HS-27A (cell line): ENCODE results near the gene MORF4L1.
"Not testable (repeated sequence)": the region's sequence is repeated elsewhere in the genome, so short reads cannot be mapped to it uniquely, and the experiment has no call there.

Source experiments
- DNase-seq: peaks from one replicate; pipeline ENCODE4 v3.0.0-alpha.2; 2012; ENCODE audit warnings: low read depth, missing footprints

MORF4L1 gene

DNA sequence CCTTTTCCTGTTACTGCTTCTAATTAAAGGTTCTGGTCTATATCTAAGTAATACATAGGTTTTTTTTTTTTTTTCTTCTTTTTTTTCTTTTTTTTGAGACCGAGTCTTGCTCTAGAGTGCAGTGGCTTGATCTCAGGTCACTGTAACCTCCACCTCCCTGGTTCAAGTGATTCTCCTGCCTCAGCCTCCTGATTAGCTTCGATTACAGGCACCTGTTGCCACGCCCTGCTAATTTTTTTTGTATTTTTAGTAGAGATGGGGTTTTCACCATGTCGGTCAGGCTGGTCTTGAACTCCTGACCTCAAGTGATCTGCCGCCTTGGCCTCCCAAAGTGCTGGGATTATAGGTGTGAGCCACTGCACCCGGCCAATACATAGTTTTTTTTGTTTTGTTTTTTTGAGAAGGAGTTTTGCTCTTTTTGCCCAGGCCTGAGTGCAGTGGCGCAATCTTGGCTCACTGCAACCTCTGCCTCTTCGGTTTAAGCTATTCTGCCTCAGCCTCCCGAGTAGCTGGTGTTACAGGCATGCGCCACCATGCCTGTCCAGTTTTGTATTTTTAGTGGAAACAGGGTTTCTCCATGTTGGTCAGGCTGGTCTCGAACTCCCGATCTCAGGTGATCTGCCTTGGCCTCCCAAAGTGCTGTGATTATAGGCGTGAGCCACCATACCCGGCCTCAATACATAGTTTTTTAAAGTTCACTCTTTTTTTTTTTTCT lies 28.3 kb downstream of the MORF4L1 start:
- not testable (repeated sequence) for DNase-seq

DNA sequence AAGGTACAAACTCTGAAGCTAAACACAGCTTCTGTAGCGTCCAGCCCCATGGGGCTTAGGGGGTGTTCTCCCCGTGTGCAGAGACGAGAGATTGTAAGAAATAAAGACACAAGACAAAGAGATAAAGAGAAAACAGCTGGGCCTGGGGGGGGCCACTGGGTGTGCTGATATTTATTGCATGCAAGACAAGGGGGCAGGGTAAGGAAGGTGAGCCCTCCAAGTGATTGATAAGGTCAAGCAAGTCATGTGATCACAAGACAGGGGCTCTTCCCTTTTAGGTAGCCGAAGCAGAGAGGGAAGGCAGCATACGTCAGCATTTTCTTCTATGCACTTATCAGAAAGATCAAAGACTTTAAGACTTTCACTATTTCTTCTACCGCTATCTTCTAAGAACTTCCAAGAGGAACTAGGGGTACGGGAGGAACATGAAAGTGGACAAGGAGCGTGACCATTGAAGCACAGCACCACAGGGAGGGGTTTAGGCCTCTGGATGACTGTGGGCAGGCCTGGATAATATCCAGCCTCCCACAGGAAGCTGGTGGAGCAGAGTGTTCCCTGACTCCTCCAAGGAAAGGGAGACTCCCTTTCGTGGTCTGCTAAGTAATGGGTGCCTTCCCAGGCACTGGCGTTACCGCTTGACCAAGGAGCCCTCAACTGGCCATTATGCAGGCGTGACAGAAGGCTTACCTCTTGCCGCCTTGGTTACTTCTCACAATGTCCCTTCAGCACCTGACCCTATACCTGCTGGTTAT lies 29.8 kb downstream of the MORF4L1 start:
- not testable (repeated sequence) for DNase-seq

DNA sequence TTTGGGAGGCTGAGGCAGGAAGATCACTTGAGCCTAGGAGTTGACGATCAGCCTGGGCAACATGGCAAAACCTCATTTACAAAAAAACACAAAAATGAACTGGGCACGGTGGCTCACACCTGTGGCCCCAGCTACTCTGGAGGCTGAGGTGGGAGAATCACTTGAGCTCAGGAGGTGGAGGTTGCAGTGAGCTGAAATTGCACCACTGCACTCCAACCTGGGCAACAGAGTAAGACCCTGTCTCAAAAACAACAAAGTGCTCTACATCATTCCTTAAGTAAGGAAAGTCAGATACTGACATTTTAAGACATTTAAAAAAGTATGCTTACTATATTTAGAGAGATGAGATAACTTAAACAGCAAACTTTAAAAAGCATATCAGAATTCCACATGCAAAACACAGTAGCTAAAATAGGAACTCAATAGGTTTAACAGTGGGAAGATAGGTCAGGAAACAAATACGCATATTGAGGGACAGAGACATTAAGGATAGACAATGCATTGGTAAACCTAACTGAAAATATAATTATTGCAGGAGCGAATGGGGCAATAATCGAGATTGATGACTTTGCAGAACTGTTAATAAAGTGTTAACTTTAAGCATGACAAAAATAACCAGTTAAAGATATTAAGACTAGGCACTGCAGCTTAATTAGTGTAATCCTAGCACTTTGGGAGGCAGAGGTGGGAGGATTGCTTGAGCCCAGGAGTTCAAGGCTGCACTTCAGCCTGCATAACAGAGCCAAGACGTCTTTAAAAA lies 32.1 kb downstream of the MORF4L1 start:
- DNase-seq: no peak

DNA sequence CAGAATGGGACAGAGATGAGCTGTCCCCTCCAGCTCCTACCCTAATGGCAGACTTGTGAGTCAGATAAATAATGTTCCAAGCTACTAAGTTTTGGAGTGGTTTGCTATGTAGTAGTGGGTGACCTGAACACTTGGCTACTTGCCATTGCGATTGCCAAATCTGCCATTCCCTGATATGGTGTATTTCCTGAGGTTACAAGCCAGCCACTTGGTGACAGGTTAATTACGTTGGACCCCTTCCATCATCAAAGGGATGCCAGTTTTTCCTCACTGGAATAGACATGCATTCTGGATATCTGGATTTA lies 33.6 kb downstream of the MORF4L1 start:
- peak; percentile 94 for DNase-seq

DNA sequence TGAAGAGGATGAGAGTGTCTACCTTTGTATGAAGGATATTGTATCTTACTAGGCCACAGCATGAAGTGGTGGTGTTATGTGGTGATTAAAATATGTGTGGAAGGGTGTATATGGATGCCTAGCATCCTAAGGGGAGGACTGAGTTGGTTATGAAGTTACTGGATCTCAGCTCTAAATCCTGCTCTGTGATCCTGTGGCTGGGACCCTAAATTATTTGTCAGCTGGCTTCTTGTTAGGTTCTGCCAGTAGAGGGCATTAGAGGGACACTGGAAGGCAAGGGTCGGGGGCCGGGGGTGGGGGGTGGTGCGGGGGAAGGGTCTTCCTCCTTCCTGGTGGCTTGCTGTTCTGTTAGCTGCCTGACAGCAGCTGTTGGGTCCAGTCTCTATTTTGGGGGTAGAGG lies 34.9 kb downstream of the MORF4L1 start:
- no peak for DNase-seq

DNA sequence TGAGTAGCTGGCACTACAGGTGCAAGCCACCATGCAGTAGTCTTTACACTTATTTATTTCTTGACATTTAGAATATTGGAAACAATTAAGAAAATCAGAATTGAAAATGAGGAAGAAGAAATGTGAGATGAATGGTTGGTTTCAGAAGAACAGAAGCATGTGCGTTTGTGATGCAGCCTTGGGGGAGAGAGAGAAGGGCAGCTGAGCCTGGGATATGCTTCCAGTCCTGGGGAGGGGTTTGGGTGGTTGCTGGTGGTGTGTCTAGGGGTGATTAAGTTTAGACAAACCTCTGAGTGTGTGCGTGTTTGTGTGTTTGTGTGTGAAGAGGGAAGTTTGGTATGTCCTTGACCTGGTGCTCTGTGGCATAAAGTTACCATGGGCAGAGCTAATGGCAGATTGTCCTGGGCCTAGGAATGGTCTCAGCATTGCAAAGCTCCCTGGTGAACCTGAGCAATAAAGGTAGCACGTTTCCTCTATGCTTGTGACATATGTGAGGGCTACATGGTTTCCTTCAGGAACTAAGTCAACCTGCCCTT lies 36.5 kb downstream of the MORF4L1 start:
- no peak for DNase-seq

DNA sequence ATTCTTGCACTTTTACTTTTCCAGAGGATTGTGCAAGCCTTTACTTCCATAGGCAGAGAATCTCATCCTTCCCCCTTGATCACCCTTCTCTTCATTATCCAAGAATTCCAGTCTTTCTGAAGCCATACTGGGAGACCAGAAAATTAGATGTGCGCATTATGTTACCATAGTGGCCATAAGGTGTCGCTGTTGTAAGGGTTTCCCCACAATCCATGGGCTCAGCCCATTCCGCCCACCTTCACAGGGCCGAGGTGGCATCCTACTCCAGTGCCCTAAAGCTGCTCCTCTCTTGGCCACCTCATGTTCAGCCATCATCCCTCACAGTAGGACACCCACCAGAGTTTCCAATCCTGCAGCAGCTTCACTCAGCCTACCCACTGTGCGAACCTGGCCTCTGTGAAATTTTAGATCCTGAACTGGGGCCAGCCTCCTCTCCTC lies 37.1 kb downstream of the MORF4L1 start:
- no peak for DNase-seq

DNA sequence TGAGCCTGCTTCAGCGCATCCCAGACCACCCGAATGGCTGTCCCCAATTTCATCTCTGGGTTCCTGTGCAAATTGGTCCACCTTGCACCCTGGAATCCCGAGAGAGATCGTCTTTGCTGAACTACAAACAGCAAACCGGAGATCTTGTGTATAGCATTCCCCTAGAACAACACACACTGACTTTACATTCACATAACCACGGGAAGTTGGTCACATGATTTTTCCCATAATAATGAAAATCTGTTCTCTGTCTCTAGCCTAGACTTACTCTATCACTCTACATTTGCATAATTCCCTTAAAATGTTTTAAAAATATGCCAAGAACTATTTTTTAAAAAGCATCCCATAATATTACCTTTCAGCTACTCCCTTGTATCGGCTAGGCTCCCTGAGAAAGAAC lies 37.6 kb downstream of the MORF4L1 start:
- DNase-seq: no peak

DNA sequence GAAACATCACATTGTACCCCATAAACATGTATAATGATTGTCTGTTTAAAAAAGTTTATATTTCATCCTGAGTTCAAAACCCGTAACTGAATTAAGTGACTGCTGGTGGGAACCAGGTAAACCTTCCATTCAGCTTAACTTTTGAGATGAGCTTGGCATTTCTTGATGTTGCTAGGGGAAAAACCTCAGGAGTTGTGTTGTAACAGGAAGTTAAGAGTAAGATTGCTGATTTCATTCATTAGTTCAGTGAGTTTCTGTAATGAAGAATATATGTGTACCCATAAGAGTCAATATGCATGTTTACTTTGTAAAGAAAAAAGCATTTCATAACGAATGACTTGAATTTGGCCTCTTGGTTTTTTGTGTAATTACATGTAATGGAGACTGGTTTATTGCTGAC lies 39.6 kb downstream of the MORF4L1 start:
- no peak for DNase-seq

DNA sequence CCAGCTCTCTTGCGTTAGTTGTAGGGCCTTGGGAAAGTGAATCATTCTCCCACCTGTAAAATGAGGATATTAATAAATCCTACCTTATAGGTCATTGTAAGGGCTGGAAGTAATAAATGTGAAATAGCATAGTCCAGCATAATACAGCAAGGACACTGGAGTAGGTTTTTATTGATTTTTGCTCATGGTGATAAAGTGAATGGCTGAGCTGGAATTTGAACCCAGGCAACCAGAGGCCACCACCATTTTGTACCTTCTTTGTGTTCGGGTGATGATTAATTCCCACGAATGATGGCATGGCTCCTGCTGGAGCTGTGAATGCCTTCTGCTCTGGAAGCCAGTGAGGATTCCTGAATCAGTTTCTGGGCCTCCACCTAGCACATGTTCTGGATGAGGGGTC lies 40.3 kb downstream of the MORF4L1 start:
- DNase-seq: no peak

DNA sequence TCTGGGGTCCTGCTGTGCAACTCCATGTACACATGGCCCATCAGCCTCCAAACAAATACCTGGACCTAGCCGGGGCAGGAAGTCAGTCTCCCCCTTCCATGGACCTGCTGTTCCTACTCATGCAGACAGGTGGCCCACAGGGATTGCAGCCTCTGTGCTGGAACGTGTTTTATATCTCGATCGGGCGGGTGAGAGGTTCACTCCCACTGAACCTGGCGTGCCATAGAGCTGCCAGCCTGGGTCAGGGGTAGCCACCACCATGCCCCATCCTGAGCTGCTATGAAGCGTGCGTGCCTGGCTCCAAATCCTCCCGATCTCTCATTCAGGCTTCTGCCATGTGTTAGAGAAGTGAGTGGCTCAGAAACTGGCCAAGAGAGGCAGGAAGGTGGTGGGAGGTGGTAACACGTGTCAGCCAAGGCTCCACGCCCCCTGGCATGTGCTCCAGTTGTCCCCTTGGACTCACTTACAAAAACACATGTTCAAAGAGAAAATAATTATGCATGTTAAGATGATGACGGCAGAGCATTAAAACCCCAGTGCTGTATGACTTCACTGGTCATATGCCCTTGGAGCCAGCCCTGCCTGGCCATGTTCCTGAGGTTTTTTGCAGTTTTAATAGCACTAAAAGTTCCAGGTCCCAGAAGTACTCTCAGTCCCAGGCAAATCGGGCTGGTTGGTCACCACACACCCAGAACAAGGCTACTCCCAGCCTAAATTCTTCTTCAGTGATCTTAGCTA lies 41.5 kb downstream of the MORF4L1 start:
- no peak for DNase-seq

DNA sequence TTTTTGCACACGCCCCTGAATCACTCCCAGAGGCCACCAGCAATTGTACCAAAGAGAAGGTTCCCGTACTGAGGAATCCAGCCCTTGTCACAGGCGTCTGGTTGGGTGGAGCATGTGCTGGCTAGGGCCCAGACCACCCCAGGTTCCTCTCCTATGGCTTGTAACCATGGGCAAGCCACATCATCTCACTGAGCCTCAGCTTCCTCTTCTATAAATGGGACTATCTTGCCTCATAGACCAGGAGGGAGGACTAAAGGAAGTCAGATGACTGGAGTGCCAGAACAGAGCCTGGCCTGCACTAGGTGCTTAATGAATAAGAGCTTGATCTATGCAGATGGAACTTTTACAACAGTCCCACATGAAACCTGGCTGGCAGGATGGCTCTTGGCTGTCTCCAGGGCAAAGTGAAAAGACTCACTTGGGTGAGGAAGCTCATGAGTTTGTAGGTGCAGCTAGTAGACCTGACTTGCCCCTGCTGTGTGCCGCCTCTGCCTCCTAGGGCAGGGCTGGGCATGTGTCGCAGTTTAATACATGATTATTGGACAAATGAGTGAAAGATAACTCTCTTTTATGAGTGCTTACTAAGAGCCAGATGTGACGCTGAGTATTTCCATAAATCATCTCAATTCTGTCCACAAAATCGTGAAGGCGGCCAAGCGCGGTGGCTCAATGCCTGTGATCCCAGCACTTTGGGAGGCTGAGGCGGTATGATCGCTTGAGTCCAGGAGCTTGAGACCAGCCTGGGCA lies 42.8 kb downstream of the MORF4L1 start:
- DNase-seq: no peak

DNA sequence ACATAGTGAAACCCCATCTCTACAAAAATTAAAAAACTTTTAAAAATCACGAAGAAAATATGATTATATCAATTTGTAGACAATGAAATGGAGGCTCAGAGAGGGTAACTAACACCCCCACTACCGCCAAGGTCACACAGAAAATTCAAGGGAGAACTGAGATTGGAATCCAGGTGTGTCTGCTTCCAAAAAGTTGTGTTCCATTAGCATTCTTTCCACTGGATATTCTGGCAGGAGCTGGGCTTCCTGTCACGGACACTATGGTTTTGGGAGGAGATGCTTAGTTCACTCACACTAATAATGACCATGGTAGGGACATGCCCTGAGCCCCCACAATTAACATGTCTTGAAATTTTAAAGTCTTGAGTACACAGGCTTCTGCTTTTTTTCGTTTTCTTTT lies 43.4 kb downstream of the MORF4L1 start:
- DNase-seq: no peak

DNA sequence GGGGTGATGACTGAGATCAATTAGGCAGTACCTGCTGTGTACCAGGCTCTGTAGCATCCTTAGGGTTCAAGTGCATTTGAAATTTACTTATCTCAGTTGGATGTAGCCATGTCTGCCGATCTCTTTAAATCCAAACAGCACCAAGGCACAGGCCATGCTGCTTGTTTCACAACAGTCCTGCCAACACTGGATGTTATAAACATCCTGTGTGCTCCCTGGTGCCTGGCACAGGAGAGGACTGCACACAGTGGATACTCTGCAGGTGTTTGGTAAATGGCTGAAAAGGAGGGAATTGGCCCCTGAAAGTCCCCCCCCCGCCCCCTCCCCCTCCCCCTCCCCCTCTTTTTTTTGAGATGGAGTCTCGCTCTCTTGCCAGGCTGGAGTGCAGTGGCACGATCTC lies 45.2 kb downstream of the MORF4L1 start:
- DNase-seq: no peak

DNA sequence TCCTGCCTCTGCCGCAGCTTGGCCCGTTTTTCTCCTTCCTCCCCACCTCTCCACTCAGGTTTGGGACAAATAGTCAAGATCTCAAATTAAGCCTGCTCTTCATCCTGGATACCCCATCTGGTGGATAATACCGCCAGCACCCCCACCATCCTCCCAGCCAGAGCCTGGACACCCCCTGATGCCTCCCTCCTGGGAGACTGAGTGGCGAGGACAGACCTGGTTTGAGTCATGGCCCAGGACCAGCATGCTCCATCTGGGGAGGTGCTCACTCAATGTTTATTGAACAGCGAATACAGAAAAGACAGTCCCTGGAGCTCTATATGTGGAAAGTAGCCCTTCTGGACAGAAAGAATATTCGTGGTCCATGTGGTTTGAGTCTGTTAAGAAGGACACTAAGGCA lies 48.8 kb downstream of the MORF4L1 start:
- no peak for DNase-seq

DNA sequence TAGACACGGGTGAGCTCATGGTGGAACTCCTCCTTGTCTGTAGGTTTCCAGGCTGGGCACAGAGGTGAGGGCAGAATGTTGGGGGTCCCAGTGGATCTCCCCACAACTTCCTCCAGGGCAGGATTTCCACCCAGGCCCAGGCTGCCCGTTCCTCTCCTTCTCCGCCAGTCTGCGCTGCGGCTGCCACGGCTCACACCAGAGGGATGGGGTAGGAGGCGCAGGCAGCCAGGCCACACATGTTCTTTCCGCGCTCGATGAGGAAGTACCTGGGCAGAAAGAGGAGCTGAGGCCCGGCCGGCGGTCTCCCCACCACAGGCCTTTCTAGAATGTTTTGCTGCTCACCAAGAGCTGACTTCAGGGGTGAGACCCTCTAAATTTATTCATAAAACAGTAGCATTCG lies 49.2 kb downstream of the MORF4L1 start:
- no peak for DNase-seq

DNA sequence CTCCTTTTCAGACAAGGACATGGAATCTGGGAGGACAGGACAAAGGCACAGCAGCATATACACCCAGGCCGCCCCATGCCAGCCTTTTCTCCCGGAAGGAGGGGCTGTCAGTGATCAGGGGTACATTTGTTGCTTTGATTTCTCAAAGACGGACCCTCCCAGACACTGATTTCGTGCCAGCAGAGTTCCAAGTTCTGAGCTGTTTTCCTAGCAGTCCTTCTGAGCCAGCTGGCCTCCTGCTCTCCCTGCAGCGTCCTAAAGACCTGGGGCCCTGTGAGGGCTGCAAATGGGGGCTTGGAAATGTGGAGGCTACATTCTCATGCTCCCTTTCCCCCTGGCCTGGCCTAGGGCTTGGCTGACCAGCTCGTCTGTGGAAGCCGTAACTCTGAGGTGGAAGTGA lies 49.8 kb downstream of the MORF4L1 start:
- no peak for DNase-seq

DNA sequence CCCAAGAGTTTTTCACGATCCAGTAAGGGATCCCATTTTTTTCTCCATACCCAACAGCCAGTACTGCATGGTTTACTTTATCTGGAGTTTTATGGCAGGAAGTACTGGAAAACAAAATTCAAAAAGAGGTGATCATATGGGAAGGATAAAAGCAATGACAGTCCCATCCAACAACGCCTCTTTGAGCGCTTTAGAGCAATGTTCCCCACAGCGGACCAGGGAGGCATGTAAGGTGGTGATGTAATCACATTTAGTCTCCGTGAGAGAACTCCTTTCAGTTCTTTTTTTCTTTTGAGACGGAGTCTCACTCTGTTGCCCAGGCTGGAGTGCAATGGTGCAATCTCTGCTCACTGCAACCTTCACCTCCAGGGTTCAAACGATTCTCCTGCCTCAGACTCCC lies 50.3 kb downstream of the MORF4L1 start:
- no peak for DNase-seq

DNA sequence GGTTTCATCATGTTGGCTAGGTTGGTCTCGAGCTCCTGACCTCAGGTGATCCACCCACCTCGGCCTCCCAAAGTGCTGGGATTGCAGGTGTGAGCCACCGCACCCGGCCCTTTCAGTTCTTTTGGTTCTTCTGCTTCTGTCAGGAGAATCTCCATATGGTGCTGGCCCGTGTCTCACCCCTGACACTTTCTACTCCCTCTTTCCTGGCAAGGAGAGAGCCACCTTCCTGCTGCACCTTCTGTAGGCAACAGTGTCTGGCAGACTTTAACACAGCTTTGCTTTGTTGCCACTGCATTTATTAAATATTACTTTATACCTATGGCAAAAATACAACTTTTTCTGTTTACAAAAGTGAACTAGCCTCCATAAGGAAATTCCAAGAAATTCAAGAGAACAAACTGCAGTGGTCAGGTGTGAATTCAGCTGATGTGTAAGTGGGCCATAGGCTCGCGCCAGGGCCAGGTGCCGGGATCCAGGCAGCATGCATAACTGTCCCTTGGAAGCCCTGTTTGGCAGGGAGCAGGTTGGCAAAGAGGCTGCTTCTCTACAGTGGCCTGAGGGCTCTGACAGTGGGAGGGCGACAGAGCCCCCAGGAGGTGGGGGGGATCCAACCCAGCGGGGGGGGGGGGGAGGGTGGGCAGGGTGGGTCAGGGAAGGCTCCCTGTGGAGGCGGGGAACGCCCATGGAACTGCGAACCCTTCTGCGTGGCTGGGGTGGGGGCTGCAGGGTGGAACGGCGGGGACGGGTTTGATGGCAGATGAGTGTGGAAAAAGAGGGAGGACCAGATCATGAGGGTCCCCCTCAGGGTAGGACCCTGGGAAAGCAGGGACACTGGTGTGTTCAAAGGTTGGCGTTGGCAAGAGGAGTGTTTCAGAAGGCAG lies 51.0 kb downstream of the MORF4L1 start:
- no peak for DNase-seq

DNA sequence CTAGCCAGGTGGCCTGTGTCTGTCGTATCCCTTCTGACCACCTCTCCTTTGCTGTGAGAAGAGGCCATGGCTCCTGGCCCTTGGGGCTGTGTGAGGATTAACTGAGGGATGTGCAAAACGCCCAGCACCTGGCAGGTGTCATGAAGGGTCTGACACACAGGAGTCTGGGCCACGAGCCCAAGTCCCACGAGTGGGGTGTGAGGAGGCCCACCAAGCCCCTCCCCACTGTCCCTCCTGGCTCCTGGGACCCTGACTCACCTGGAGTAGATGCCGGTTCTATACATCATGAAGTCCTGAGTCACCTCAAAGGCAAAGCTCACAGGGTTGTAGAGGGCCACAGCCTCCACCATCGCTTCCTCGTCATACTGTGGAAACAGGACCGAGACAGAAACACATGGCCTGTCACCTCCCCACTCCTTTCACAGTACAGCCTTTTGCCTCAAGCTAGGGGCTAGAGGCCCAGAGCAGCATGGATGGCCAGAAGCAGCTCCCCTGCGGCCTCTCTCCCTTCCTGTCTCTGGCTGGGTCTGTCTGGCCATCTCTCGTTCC lies 52.5 kb downstream of the MORF4L1 start:
- DNase-seq: no peak
